ENCODE results near the gene GDF10. TPM values are rescaled to one million over a fixed set of nuclear protein-coding genes. Genes with fewer than 3 reads are reported as not detected.

Gene GDF10
- total RNA-seq, 1 experiment from 2014 or later = not detected

DNA sequence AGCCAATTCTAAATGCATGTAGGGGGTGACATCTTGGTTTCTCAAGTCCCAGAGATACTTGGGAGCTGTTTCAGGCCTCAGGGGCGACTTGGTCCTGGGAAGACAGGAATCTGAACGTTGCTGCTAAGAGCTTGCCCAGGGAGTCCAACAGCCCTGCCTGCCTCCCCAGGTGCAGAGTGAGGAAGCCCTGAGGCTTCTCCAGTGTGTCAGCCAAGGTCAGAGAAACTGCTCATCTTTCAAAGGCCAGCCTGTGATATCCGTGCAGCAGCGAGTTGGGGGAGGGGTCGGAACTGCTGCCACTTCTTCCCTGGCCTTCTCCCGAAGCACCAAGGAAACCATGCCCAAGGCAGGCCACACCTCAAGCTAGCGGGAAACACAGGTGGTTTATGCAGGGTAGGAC lies 32.0 kb downstream of the GDF10 start:
- no peak for DNase-seq
- Histone ChIP-seq H3K4me3 (ENCODE audit: low read length) (no peak overlapping the region), H4K20me1 (ENCODE audit: low read length) (no peaks in the 10 kb centered on the region), H3K79me2 (ENCODE audit: low read length) (no peaks in the 10 kb centered on the region), H2AFZ (ENCODE audit: low read length) (no peak overlapping the region), H3F3A (ENCODE audit: low read length, unreplicated experiment) (no peaks in the 10 kb centered on the region), H3K4me1 (ENCODE audit: insufficient read depth, low read length) (no peaks in the 10 kb centered on the region), H3K27ac (ENCODE audit: low read length) (no peak overlapping the region), H3K9me3 (ENCODE audit: low read length) (no peaks in the 10 kb centered on the region), H3K9ac (ENCODE audit: low read length) (no peak overlapping the region), H3K9me2 (replicated peaks; ENCODE audit: low read length) (no peaks in the 10 kb centered on the region), H3K36me3 (ENCODE audit: low read depth, low read length) (no peaks in the 10 kb centered on the region), H3K4me2 (ENCODE audit: low read length) (no peak overlapping the region), H3K27me3 (ENCODE audit: low read length) (peaks cover 5% of the 10 kb centered on the region)
- ATAC-seq = no peak
- POLR2A ChIA-PET (ENCODE audit: unreplicated experiment) = no interaction called here
- no peak for TF ChIP-seq CTCF (conservative IDR thresholded peaks at IDR 0.05; ENCODE audit: low read depth, low read length)
- TF ChIP-seq EZH2 (IDR thresholded peaks at IDR 0.05; ENCODE audit: low read length, unreplicated experiment) = no peak
- TF ChIP-seq EZH2phosphoT487 (IDR thresholded peaks at IDR 0.05; ENCODE audit: borderline replicate concordance, low read length) = no peak
- CTCF ChIA-PET = no interaction called here
- intact Hi-C loops (cut with micrococcal nuclease) = no loop called here
- BruUV-seq (replicated peaks) = no TSS peak

GRCh38 chr10:47332371-47332770 lies 32.4 kb downstream of the GDF10 start:
- H3F3A ChIP-seq (ENCODE audit: low read length, unreplicated experiment) = no peaks in the 10 kb centered on the region
- ChIA-PET POLR2A (ENCODE audit: unreplicated experiment) (no interaction called here), CTCF (no interaction called here)
- no peak for DNase-seq
- no TSS peak for BruUV-seq (replicated peaks)
- TF ChIP-seq CTCF (conservative IDR thresholded peaks at IDR 0.05; ENCODE audit: low read depth, low read length) (no peak), EZH2phosphoT487 (IDR thresholded peaks at IDR 0.05; ENCODE audit: borderline replicate concordance, low read length) (no peak), EZH2 (IDR thresholded peaks at IDR 0.05; ENCODE audit: low read length, unreplicated experiment) (no peak)
- peaks cover 5% of the 10 kb centered on the region for H3K27me3 ChIP-seq (ENCODE audit: low read length)
- no peak overlapping the region for H3K9ac ChIP-seq (ENCODE audit: low read length)
- no peak overlapping the region for H3K4me3 ChIP-seq (ENCODE audit: low read length)
- H3K4me1 ChIP-seq (ENCODE audit: insufficient read depth, low read length) = no peaks in the 10 kb centered on the region
- no peak overlapping the region for H3K4me2 ChIP-seq (ENCODE audit: low read length)
- H2AFZ ChIP-seq (ENCODE audit: low read length) = no peak overlapping the region
- ATAC-seq = no peak
- no peaks in the 10 kb centered on the region for H3K36me3 ChIP-seq (ENCODE audit: low read depth, low read length)
- H3K27ac ChIP-seq (ENCODE audit: low read length) = no peak overlapping the region
- intact Hi-C loops (cut with micrococcal nuclease) = no loop called here
- H3K9me2 ChIP-seq (replicated peaks; ENCODE audit: low read length) = no peaks in the 10 kb centered on the region
- H3K79me2 ChIP-seq (ENCODE audit: low read length) = no peaks in the 10 kb centered on the region
- H4K20me1 ChIP-seq (ENCODE audit: low read length) = no peaks in the 10 kb centered on the region
- H3K9me3 ChIP-seq (ENCODE audit: low read length) = no peaks in the 10 kb centered on the region

- TF ChIP-seq CTCF (conservative IDR thresholded peaks at IDR 0.05; ENCODE audit: low read depth, low read length) (no peak), EZH2phosphoT487 (IDR thresholded peaks at IDR 0.05; ENCODE audit: borderline replicate concordance, low read length) (no peak), EZH2 (IDR thresholded peaks at IDR 0.05; ENCODE audit: low read length, unreplicated experiment) (no peak)
- ATAC-seq (no peak), DNase-seq (no peak)
- Histone ChIP-seq H3K4me3 (ENCODE audit: low read length) (no peak overlapping the region), H3K4me2 (ENCODE audit: low read length) (no peak overlapping the region), H4K20me1 (ENCODE audit: low read length) (no peaks in the 10 kb centered on the region), H3K27me3 (ENCODE audit: low read length) (peaks cover 7% of the 10 kb centered on the region), H3K79me2 (ENCODE audit: low read length) (no peaks in the 10 kb centered on the region), H3K9ac (ENCODE audit: low read length) (no peak overlapping the region), H2AFZ (ENCODE audit: low read length) (no peak overlapping the region), H3K27ac (ENCODE audit: low read length) (no peak overlapping the region), H3K9me2 (replicated peaks; ENCODE audit: low read length) (no peaks in the 10 kb centered on the region), H3K36me3 (ENCODE audit: low read depth, low read length) (no peaks in the 10 kb centered on the region), H3K4me1 (ENCODE audit: insufficient read depth, low read length) (no peaks in the 10 kb centered on the region), H3F3A (ENCODE audit: low read length, unreplicated experiment) (no peaks in the 10 kb centered on the region), H3K9me3 (ENCODE audit: low read length) (no peaks in the 10 kb centered on the region)
- ChIA-PET POLR2A (ENCODE audit: unreplicated experiment) (no interaction called here), CTCF (no interaction called here)
- intact Hi-C loops (cut with micrococcal nuclease) = no loop called here
- BruUV-seq (replicated peaks) = no TSS peak
Measured at GRCh38 chr10:47332946-47333345, 32.9 kb downstream of the GDF10 start.
